HEK293 (cell line): ENCODE measurements around the gene CCDC61.

Experiments
- CTCF ChIP-seq: fragments of 450-650 bp; formaldehyde crosslinking; IDR thresholded peaks from 2 replicates; pipeline ENCODE4 v1.5.1; 2016; ENCODE audit warnings: missing biosample characterization, missing genetic modification characterization
- GFI1B ChIP-seq: fragments of 450-650 bp; formaldehyde crosslinking; IDR thresholded peaks from 2 replicates; pipeline ENCODE4 v1.5.1; 2016; ENCODE audit warnings: missing biosample characterization, missing genetic modification characterization
- REST ChIP-seq: fragments of 450-650 bp; formaldehyde crosslinking; IDR thresholded peaks from 2 replicates; pipeline ENCODE4 v1.5.1; 2016; ENCODE audit warnings: missing biosample characterization, missing genetic modification characterization
- ZBTB21 ChIP-seq: fragments of 450-650 bp; formaldehyde crosslinking; IDR thresholded peaks from 2 replicates; pipeline ENCODE4 v1.5.1; 2017; ENCODE audit warnings: missing biosample characterization, missing genetic modification characterization
- ZNF184 ChIP-seq: fragments of 450-650 bp; IDR thresholded peaks from 2 replicates; pipeline ENCODE4 v1.5.1; 2018; ENCODE audit warnings: missing biosample characterization, mild to moderate bottlenecking, missing genetic modification characterization
- ZNF202 ChIP-seq: fragments of 450-650 bp; formaldehyde crosslinking; IDR thresholded peaks from 2 replicates; pipeline ENCODE4 v1.5.1; 2016; ENCODE audit warnings: missing biosample characterization, missing genetic modification characterization, borderline replicate concordance
- ZNF23 ChIP-seq: fragments of 450-650 bp; formaldehyde crosslinking; IDR thresholded peaks from 2 replicates; pipeline ENCODE4 v1.5.1; 2016; ENCODE audit warnings: missing biosample characterization, missing genetic modification characterization, borderline replicate concordance
- ZNF350 ChIP-seq: fragments of 450-650 bp; formaldehyde crosslinking; IDR thresholded peaks from 2 replicates; pipeline ENCODE4 v1.5.0; 2017; ENCODE audit warnings: missing biosample characterization, mild to moderate bottlenecking, missing genetic modification characterization
- ZNF416 ChIP-seq: fragments of 450-650 bp; formaldehyde crosslinking; IDR thresholded peaks from 2 replicates; pipeline ENCODE4 v1.5.1; 2016; ENCODE audit warnings: missing biosample characterization, missing genetic modification characterization
- ZNF561 ChIP-seq: fragments of 450-650 bp; IDR thresholded peaks from 2 replicates; pipeline ENCODE4 v1.5.1; 2018; ENCODE audit warnings: missing biosample characterization, missing genetic modification characterization, borderline replicate concordance
- ZNF629 ChIP-seq: fragments of 450-650 bp; formaldehyde crosslinking; IDR thresholded peaks from 2 replicates; pipeline ENCODE4 v1.5.1; 2017; ENCODE audit warnings: missing biosample characterization, missing genetic modification characterization
- TF ChIP-seq, protein P1 (sequence below): fragments of 450-650 bp; formaldehyde crosslinking; IDR thresholded peaks from 2 replicates; pipeline ENCODE4 v1.5.1; 2016; ENCODE audit warnings: missing biosample characterization, missing genetic modification characterization

- no peak for TF ChIP-seq REST (tag by site-specific recombination)
- TF ChIP-seq GFI1B (tag by site-specific recombination): no peak
- no peak for TF ChIP-seq CTCF (tag by site-specific recombination)
- TF ChIP-seq ZNF23 (tag by site-specific recombination): no peak
- no peak for TF ChIP-seq ZBTB21 (tag by site-specific recombination)
- TF ChIP-seq, protein P1, sequence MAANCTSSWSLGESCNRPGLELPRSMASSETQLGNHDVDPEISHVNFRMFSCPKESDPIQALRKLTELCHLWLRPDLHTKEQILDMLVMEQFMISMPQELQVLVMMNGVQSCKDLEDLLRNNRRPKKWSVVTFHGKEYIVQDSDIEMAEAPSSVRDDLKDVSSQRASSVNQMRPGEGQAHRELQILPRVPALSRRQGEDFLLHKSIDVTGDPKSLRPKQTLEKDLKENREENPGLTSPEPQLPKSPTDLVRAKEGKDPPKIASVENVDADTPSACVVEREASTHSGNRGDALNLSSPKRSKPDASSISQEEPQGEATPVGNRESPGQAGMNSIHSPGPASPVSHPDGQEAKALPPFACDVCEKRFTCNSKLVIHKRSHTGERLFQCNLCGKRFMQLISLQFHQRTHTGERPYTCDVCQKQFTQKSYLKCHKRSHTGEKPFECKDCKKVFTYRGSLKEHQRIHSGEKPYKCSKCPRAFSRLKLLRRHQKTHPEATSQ: no peak
- no peak for TF ChIP-seq ZNF202 (tag by site-specific recombination)
- no peak for TF ChIP-seq ZNF629 (tag by site-specific recombination)
- TF ChIP-seq ZNF184 (tag by site-specific recombination): no peak
- no peak for TF ChIP-seq ZNF561 (tag by site-specific recombination)
- TF ChIP-seq ZNF416 (tag by site-specific recombination): no peak
- TF ChIP-seq ZNF350 (tag by site-specific recombination): no peak
Observed at GRCh38 chr19:46025835-46026234, 30.6 kb downstream of the CCDC61 start.
